ENCODE measurements around the gene CYP1B1.

The CYP1B1 gene

GRCh38 chr2:38120264-38120592 lies 44.3 kb upstream of the CYP1B1 start:
- H3K79me2 ChIP-seq (ENCODE audit: low read length), result no peaks in the 10 kb centered on the region
- no peaks in the 10 kb centered on the region for H3K36me3 ChIP-seq (replicated peaks; ENCODE audit: insufficient read depth, low read length)
- no peak for DNase-seq
- H3K9ac ChIP-seq (ENCODE audit: low read length), result no peak overlapping the region
- no peak for TF ChIP-seq EZH2phosphoT487 (IDR thresholded peaks at IDR 0.05; ENCODE audit: low read length)
- TF ChIP-seq CTCF (IDR thresholded peaks at IDR 0.05; ENCODE audit: low read length), result no peak
- TF ChIP-seq EZH2 (optimal IDR thresholded peaks at IDR 0.05; ENCODE audit: low read depth, low read length), result no peak
- H3K27ac ChIP-seq (ENCODE audit: low read length), result no peak overlapping the region
- no peaks in the 10 kb centered on the region for H3K9me3 ChIP-seq (replicated peaks; ENCODE audit: insufficient read depth, low read length)
- H3K4me3 ChIP-seq (ENCODE audit: low read length), result no peak overlapping the region
- no peaks in the 10 kb centered on the region for H3K27me3 ChIP-seq (replicated peaks; ENCODE audit: insufficient read depth, low read length)
- H3K9me2 ChIP-seq (replicated peaks; ENCODE audit: insufficient read depth, low read length), result no peaks in the 10 kb centered on the region
- no peaks in the 10 kb centered on the region for H3K4me1 ChIP-seq (ENCODE audit: low read length)
- no peak overlapping the region for H3K4me2 ChIP-seq (ENCODE audit: low read depth, low read length)
- H3F3A ChIP-seq (ENCODE audit: insufficient read depth, low read length), result no peaks in the 10 kb centered on the region
- no peak overlapping the region for H2AFZ ChIP-seq (ENCODE audit: low read length)
- H4K20me1 ChIP-seq (ENCODE audit: insufficient read depth, low read length), result no peaks in the 10 kb centered on the region

GRCh38 chr2:38116762-38117161 lies 40.8 kb upstream of the CYP1B1 start:
- Histone ChIP-seq H3K79me2 (ENCODE audit: low read length) (no peaks in the 10 kb centered on the region), H3F3A (ENCODE audit: insufficient read depth, low read length) (no peaks in the 10 kb centered on the region), H3K27me3 (replicated peaks; ENCODE audit: insufficient read depth, low read length) (no peaks in the 10 kb centered on the region), H3K9ac (ENCODE audit: low read length) (no peak overlapping the region), H3K4me1 (ENCODE audit: low read length) (no peaks in the 10 kb centered on the region), H3K27ac (ENCODE audit: low read length) (no peak overlapping the region), H3K9me3 (replicated peaks; ENCODE audit: insufficient read depth, low read length) (no peaks in the 10 kb centered on the region), H3K9me2 (replicated peaks; ENCODE audit: insufficient read depth, low read length) (no peaks in the 10 kb centered on the region), H3K4me3 (ENCODE audit: low read length) (no peak overlapping the region), H3K4me2 (ENCODE audit: low read depth, low read length) (no peak overlapping the region), H3K36me3 (replicated peaks; ENCODE audit: insufficient read depth, low read length) (no peaks in the 10 kb centered on the region), H4K20me1 (ENCODE audit: insufficient read depth, low read length) (no peaks in the 10 kb centered on the region), H2AFZ (ENCODE audit: low read length) (no peak overlapping the region)
- DNase-seq, result no peak
- TF ChIP-seq CTCF (IDR thresholded peaks at IDR 0.05; ENCODE audit: low read length) (no peak), EZH2 (optimal IDR thresholded peaks at IDR 0.05; ENCODE audit: low read depth, low read length) (no peak), EZH2phosphoT487 (IDR thresholded peaks at IDR 0.05; ENCODE audit: low read length) (no peak)

- Histone ChIP-seq H4K20me1 (ENCODE audit: insufficient read depth, low read length) (no peaks in the 10 kb centered on the region), H3K27me3 (replicated peaks; ENCODE audit: insufficient read depth, low read length) (no peaks in the 10 kb centered on the region), H3K4me1 (ENCODE audit: low read length) (no peaks in the 10 kb centered on the region), H3K79me2 (ENCODE audit: low read length) (no peaks in the 10 kb centered on the region), H2AFZ (ENCODE audit: low read length) (no peak overlapping the region), H3K36me3 (replicated peaks; ENCODE audit: insufficient read depth, low read length) (no peaks in the 10 kb centered on the region), H3F3A (ENCODE audit: insufficient read depth, low read length) (no peaks in the 10 kb centered on the region), H3K4me3 (ENCODE audit: low read length) (no peak overlapping the region), H3K27ac (ENCODE audit: low read length) (no peak overlapping the region), H3K9me2 (replicated peaks; ENCODE audit: insufficient read depth, low read length) (no peaks in the 10 kb centered on the region), H3K9ac (ENCODE audit: low read length) (no peak overlapping the region), H3K9me3 (replicated peaks; ENCODE audit: insufficient read depth, low read length) (no peaks in the 10 kb centered on the region), H3K4me2 (ENCODE audit: low read depth, low read length) (no peak overlapping the region)
- TF ChIP-seq CTCF (IDR thresholded peaks at IDR 0.05; ENCODE audit: low read length), result peak; percentile 92
- TF ChIP-seq EZH2 (optimal IDR thresholded peaks at IDR 0.05; ENCODE audit: low read depth, low read length), result no peak
- DNase-seq, result peak; percentile 51
These were observed 39.5 kb upstream of the CYP1B1 start for GRCh38 chr2:38115216-38116032.
